ENCODE results near the gene DHRS9.

DNA sequence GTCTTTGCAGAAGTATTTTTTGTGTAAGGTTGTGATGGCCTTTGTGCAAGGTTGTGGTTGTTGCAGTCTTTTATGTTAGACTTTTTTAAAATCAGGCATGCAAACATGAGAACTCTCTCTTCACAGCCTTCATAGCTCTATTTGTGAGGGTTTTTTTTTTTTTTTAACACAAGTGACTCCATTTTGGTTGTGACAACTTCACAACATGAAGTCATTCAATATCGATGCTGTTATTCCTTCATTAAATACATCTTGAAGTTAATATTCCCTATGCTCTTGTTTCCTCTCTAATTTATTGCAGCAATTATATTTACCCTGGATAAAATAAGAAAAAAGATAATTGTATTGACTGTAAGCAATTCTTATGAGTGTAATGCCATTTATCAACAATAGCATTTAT is 35.5 kb downstream of the DHRS9 start:
- TF ChIP-seq, protein P1, sequence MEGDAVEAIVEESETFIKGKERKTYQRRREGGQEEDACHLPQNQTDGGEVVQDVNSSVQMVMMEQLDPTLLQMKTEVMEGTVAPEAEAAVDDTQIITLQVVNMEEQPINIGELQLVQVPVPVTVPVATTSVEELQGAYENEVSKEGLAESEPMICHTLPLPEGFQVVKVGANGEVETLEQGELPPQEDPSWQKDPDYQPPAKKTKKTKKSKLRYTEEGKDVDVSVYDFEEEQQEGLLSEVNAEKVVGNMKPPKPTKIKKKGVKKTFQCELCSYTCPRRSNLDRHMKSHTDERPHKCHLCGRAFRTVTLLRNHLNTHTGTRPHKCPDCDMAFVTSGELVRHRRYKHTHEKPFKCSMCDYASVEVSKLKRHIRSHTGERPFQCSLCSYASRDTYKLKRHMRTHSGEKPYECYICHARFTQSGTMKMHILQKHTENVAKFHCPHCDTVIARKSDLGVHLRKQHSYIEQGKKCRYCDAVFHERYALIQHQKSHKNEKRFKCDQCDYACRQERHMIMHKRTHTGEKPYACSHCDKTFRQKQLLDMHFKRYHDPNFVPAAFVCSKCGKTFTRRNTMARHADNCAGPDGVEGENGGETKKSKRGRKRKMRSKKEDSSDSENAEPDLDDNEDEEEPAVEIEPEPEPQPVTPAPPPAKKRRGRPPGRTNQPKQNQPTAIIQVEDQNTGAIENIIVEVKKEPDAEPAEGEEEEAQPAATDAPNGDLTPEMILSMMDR (IDR thresholded peaks at IDR 0.05), result no peak
- TF ChIP-seq POLR2A (IDR thresholded peaks at IDR 0.05), result no peak

All from uterus (tissue), 2 donors.